Measurements from ENCODE around the gene BNC2. TPM values are rescaled to one million over a fixed set of nuclear protein-coding genes. Genes with fewer than 3 reads are reported as not detected.
A peak's percentile ranks its signal among the peaks of the same experiment; 100 is the strongest.

BNC2 gene
- total and polyA plus RNA-seq, 2 donors (not counting 1 experiment from before 2014, with no cell fraction given), result 34.7 to 39.1 TPM

GRCh38 chr9:16530669-16531642 is 339.5 kb downstream of the BNC2 start:
- H3K9ac ChIP-seq (ENCODE audit: insufficient read depth, low read length), result no peak overlapping the region
- no peaks in the 10 kb centered on the region for H3K27me3 ChIP-seq (ENCODE audit: control insufficient read depth, insufficient read depth, low read length)
- no peak overlapping the region for H2AFZ ChIP-seq (ENCODE audit: low read length)
- no peaks in the 10 kb centered on the region for H3K79me2 ChIP-seq (ENCODE audit: control insufficient read depth, insufficient read depth, low read length)
- no peak overlapping the region for H3K4me3 ChIP-seq (replicated peaks in 1 of 4; ENCODE audit: control extremely low read depth in 1 of 4, insufficient read depth in 1 of 4, low read depth in 3 of 4, low read length in 4 of 4)
- peak; percentile 77 to 84 for DNase-seq (ENCODE audit: low read depth in 2 of 2)
- H3K4me1 ChIP-seq (ENCODE audit: control insufficient read depth, extremely low read depth, insufficient read depth, low read length), result peaks cover 8% of the 10 kb centered on the region
- H4K20me1 ChIP-seq (ENCODE audit: control insufficient read depth, extremely low read depth, insufficient read depth, low read length), result no peaks in the 10 kb centered on the region
- H3K27ac ChIP-seq (ENCODE audit: insufficient read depth, low read length), result peak overlapping the region; percentile 8
- TF ChIP-seq EZH2 (IDR thresholded peaks at IDR 0.05; ENCODE audit: low read length, missing control alignments) (no peak), CTCF (conservative IDR thresholded peaks at IDR 0.05 in 1 of 2, IDR thresholded peaks at IDR 0.05 in 1 of 2; ENCODE audit: low read depth in 1 of 2, low read length in 2 of 2) (no peak)
- peak overlapping the region; percentile 42 for H3K4me2 ChIP-seq (ENCODE audit: extremely low read depth, insufficient read depth, low read length)
- H3K9me3 ChIP-seq (ENCODE audit: control insufficient read depth, insufficient read depth, low read depth, low read length), result no peaks in the 10 kb centered on the region
- no peaks in the 10 kb centered on the region for H3K36me3 ChIP-seq (ENCODE audit: control insufficient read depth, insufficient read depth, low read length)

GRCh38 chr9:16527573-16527972 is 342.9 kb downstream of the BNC2 start:
- Histone ChIP-seq H3K9me3 (ENCODE audit: control insufficient read depth, insufficient read depth, low read depth, low read length) (no peaks in the 10 kb centered on the region), H3K4me2 (ENCODE audit: extremely low read depth, insufficient read depth, low read length) (no peak overlapping the region), H3K9ac (ENCODE audit: insufficient read depth, low read length) (no peak overlapping the region), H3K36me3 (ENCODE audit: control insufficient read depth, insufficient read depth, low read length) (no peaks in the 10 kb centered on the region), H3K4me1 (ENCODE audit: control insufficient read depth, extremely low read depth, insufficient read depth, low read length) (peaks cover 8% of the 10 kb centered on the region), H3K79me2 (ENCODE audit: control insufficient read depth, insufficient read depth, low read length) (no peaks in the 10 kb centered on the region), H3K27me3 (ENCODE audit: control insufficient read depth, insufficient read depth, low read length) (no peaks in the 10 kb centered on the region), H3K4me3 (replicated peaks in 1 of 4; ENCODE audit: control extremely low read depth in 1 of 4, insufficient read depth in 1 of 4, low read depth in 3 of 4, low read length in 4 of 4) (no peak overlapping the region), H2AFZ (ENCODE audit: low read length) (no peak overlapping the region), H4K20me1 (ENCODE audit: control insufficient read depth, extremely low read depth, insufficient read depth, low read length) (no peaks in the 10 kb centered on the region), H3K27ac (ENCODE audit: insufficient read depth, low read length) (no peak overlapping the region)
- TF ChIP-seq EZH2 (IDR thresholded peaks at IDR 0.05; ENCODE audit: low read length, missing control alignments), result no peak
- no peak for TF ChIP-seq CTCF (conservative IDR thresholded peaks at IDR 0.05 in 1 of 2, IDR thresholded peaks at IDR 0.05 in 1 of 2; ENCODE audit: low read depth in 1 of 2, low read length in 2 of 2)
- no peak for DNase-seq (ENCODE audit: low read depth in 2 of 2)

- no peaks in the 10 kb centered on the region for H4K20me1 ChIP-seq (ENCODE audit: control insufficient read depth, extremely low read depth, insufficient read depth, low read length)
- TF ChIP-seq CTCF (conservative IDR thresholded peaks at IDR 0.05 in 1 of 2, IDR thresholded peaks at IDR 0.05 in 1 of 2; ENCODE audit: low read depth in 1 of 2, low read length in 2 of 2), result no peak
- no peak for TF ChIP-seq EZH2 (IDR thresholded peaks at IDR 0.05; ENCODE audit: low read length, missing control alignments)
- H3K36me3 ChIP-seq (ENCODE audit: control insufficient read depth, insufficient read depth, low read length), result no peaks in the 10 kb centered on the region
- no peaks in the 10 kb centered on the region for H3K9me3 ChIP-seq (ENCODE audit: control insufficient read depth, insufficient read depth, low read depth, low read length)
- no peaks in the 10 kb centered on the region for H3K27me3 ChIP-seq (ENCODE audit: control insufficient read depth, insufficient read depth, low read length)
- no peaks in the 10 kb centered on the region for H3K79me2 ChIP-seq (ENCODE audit: control insufficient read depth, insufficient read depth, low read length)
- no peak overlapping the region for H3K4me3 ChIP-seq (replicated peaks in 1 of 4; ENCODE audit: control extremely low read depth in 1 of 4, insufficient read depth in 1 of 4, low read depth in 3 of 4, low read length in 4 of 4)
- no peak overlapping the region for H2AFZ ChIP-seq (ENCODE audit: low read length)
- peak in 1 of 2 donors; percentile 88 for DNase-seq (ENCODE audit: low read depth in 2 of 2)
- peaks cover 12% of the 10 kb centered on the region for H3K4me1 ChIP-seq (ENCODE audit: control insufficient read depth, extremely low read depth, insufficient read depth, low read length)
- H3K27ac ChIP-seq (ENCODE audit: insufficient read depth, low read length), result no peak overlapping the region
- H3K4me2 ChIP-seq (ENCODE audit: extremely low read depth, insufficient read depth, low read length), result no peak overlapping the region
- H3K9ac ChIP-seq (ENCODE audit: insufficient read depth, low read length), result no peak overlapping the region
These were observed 344.1 kb downstream of the BNC2 start for GRCh38 chr9:16526380-16526779.

Measured in fibroblast of lung (primary cell).